GM19463 (cell line): ENCODE data around the gene CHRNA1.

ENCODE experiments used
- ATAC-seq: cut with Tn5 transposase; IDR thresholded peaks from one replicate; pipeline ENCODE4 v1.9.1; 2021; ENCODE audit warnings: mild to moderate bottlenecking, moderate library complexity; ENCODE audit not compliant: unreplicated experiment

Gene CHRNA1

DNA sequence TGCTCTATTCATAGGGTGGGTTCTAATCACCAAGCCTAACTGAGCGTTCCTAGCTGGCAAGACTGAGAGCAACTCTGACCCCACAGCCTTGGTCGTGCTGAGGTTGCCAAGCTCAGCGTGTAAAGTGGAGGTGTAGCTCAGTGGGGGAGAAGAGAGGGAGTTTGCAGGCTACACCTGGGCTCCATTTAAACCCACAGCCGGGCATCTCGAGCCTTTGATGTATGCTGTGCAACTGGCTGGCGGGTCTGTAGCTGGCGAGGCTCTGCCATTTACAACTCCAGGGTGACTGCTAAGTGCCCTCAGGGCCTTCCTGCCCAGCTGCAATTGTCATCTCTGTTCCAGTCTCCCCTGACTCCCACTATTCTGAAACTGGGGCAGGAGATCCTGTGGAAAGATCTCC is 20.0 kb upstream of the CHRNA1 start:
- ATAC-seq = no peak

DNA sequence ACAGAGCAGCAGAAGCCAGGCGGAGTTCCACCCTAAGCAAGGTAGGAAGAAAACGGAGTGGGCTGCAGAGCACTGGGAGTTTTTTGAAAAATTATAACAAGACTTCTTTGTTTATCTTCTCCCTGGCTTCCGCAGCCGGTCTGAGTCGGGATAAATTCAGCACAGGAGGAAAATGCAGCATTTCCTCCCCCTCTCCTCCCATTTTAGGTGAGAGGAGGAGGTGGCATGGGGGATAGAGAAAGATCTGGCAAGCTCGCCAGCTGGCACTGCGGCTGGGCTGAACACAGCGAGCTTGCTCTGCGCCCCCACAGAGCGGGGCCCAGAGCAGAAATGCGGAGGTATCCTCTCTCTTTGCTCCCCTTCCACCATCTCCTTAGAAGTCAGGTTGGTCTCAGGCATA is 17.7 kb upstream of the CHRNA1 start:
- no peak for ATAC-seq

DNA sequence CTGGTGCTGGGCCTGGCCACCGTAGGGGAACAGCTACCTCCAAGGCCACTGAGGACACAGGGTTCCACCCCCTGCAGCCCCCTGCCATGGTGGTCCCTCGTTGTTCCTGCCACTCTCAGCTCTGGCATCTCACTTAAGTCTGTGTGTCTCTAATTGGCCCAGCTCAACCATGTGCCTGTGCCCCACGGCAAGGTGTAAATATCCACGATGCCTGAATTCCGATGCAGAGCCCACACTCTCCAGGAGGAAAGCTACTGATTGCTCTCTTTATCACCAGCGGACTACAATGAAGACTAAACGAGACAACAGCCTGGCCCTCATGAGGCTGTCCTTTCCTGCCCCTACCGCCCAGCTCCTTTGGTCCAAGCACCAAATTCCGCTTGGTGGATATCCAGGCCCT is 17.0 kb upstream of the CHRNA1 start:
- ATAC-seq = no peak

DNA sequence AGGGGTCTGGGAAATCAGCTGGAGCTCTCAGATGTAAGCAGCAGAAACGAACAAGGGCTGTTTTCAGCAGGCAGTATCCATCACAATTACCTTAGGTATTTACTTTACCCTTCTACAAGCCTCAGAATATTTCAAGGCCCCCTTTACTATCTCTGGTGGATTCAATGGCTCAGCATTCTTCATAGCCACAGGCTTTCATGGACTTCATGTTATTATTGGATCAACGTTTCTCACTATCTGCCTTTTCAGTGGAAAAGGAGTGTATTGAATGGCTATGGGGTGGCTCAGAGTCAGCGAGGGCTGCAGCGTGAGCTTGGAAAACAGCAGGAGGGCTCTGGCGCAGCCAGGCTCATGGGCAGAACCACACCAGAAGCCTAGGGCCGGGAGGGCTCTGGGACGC is 16.6 kb upstream of the CHRNA1 start:
- ATAC-seq = no peak

DNA sequence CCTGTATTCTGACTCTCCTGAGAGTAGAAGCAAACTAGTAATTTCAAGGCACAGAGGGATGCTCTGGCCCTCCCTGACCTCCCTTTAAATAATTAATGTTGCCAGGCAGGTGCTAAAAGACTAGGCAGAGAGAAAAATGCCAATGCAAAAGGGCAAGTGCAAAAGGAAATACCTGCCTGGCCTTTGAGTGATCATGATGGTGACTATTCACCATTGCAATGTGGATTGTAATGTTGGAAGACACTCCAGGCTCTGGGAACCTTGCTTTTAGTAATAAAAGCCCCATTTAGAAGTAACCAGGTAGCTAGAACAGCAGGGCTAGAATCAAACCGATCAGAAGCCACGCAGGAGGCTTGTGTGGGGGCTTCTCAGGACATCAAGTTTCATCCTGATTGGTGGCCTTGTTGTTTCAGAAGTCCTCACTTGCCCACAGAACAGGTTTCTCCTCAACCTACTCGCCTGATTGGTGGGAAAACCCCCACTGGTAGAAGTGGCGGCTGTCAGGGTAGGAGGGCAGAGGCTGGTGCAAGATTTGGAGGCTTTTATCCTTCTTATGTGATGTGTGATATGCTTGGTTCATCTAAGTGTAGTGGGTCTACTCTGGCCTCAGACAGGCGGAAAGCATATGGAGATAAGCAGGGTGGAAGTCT is 16.0 kb upstream of the CHRNA1 start:
- ATAC-seq = peak; percentile 33

DNA sequence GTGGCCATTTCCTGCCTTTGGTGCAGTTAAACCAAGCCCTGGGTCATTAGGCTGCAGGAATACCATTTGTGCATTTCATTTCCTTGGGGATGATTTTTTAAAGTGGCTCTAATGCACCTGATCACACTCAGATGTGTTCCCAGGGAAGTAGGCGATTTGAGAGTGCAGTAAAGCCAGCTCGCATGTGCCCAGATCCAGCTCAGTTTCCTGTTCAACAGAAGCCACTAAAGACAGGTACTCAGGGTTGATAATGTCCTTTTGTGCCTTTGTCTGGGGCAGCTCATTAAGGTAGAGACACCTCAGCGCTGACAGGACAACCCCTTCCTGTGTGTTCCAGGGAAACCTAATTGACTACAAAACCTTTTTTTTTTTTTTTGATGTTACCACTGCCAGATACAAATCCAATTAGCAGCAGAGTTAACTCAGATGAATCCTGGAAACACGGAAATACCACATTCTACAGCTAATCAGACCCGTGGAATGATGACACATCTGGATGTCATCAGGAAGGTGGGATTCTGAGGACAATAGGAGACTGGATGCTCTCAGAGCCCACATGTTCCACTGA is 15.2 kb upstream of the CHRNA1 start:
- no peak for ATAC-seq

DNA sequence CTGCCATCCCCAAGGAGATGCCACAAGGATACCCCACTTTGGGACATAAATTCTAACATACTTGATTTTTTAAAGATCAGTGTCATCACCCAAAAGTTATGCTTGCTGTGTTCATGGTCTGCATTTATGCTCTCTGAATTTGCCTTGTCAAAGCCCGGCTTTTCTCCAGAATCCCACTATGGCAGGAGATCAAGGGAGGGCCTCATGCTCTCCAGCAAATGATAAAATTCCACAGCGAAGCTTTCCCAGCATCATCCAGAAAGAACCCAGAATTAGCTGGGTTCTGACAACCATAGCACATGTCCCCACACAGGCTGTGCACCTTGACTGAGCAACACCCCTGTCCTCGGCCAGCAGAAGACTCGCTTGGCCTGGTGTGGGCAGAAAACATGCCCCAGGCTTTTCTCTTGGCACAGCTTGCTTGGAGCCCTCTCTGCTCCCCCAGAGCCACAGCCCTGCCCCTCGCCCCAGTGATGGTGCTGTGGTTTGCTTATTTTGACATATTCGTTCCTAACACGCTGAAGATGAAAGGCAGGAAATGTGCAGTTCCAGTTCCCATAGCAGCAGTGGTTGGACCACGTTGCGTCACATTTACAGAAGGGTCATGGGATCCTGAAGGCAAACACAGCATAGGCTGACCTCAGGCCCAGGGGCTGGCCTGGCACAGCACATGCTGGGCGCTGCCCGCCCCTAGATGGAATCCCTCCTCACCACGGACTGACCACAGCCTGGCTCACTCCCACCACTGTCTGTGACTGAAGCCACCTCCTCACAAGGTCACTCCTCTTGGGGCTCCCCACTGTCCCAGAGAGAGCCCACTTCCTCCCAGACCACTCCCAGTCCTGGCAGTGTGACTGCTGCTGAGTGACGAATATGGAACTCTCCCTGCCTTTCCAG is 14.1 kb upstream of the CHRNA1 start:
- peak; percentile 75 for ATAC-seq

DNA sequence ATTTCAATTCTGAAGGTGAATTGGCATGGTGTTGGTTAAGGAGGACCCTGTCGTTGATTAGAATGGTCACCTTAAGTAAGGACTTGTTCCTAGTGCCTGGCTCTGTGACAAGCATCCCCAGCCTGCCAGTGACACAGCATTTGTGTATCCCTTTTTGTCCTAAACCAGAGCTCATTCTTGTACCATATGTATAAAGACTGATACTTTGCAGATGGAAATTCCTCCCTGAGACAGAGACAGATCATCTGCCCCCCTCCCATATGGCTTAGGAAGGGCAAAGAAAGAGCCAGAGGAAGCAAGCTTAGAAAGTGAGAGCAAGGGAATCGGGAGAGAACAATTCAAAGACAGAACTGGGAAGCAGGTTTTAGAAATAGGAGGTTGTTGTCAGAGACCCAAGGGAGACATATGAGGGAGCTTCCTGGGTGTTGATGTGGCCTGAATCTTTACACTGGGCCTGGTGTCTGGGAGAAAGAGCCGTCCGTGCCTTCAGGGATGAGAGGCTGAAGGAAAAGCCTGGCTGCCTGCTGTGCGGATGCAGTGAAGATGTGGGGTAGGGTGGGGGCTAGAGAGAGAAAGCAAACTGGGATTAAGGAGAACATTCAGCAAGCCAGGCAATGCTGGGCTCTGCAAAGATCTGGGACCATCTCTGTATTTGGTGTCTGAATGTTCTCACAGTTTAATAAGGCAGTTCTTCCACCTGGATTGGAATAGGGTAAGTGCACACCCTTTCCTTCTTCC is 13.2 kb upstream of the CHRNA1 start:
- ATAC-seq = no peak

DNA sequence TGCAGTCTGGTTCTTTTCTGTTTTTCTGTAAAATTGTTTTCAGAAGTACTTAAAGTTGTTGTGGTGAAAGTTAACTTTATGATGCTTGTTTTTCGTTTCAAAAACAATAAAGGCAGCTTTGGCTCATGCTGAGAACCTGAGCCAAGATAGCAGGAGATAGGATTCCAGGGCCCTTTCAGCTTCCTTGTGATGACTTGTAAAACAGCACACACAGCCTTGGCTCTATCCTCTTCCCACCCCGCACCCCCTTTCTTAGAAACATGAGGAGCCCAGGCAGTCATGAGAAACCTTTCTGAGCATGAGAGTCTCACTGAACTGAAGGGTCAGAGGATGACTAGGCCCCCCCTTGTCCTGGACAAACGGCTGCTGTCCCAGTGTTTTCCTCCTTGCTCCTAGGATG is 12.4 kb upstream of the CHRNA1 start:
- ATAC-seq = no peak

DNA sequence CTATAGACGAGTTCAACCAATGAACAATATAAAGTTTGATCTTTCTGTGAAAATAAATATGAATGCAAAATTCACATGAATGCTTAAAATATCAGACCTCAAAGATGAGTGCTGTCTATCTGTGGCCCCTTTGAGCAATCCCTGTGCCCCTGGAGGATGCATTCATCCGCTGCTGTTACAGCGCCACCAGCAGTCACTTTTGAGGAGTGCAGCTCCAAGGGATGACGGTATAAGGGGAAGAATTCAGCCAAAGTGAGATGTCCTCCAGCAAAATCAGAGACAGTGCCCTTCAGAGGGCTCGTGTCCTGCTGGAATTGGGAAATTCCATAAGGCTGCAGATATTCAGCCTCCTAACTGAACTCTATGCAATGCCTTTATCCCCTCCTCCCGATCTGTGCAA is 12.0 kb upstream of the CHRNA1 start:
- no peak for ATAC-seq

DNA sequence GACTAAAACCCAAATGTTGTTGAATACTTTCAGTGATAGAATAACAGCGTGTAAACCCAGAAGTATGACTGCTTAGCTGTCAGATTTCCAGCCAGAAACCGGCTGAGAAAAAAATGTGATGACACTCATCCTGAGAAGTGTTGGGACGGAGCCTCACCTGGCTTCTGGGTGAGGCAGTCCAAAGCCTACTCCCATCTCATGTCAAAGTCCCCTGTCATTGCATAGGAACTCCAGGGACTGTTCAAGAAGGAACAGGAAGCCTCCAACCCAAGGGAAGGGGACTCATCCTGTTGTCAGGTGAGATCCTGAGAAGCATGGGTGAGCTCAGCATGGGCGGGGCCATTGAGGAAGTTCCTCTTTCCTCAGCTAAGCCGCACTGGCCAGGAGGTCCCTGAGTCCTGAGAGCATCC is 11.3 kb upstream of the CHRNA1 start:
- no peak for ATAC-seq

DNA sequence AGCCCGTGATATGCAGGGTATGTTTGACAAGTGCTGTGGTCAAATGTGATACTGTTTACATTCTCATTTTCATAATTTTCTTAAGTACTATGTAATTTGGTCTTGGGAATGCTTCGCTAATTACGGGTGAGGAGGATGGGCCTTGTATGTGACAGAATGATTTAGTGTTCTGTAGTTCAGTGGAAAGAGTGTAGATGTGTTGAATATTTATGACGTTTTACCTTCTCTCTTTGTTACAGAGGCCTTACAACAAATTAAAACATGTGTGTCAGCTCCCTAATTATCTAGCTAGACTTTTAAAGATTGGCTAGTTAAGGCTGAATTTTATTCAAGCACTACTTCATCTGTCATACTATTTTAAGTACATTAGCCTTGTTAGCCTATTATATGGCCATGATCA is 10.6 kb upstream of the CHRNA1 start:
- ATAC-seq = no peak

DNA sequence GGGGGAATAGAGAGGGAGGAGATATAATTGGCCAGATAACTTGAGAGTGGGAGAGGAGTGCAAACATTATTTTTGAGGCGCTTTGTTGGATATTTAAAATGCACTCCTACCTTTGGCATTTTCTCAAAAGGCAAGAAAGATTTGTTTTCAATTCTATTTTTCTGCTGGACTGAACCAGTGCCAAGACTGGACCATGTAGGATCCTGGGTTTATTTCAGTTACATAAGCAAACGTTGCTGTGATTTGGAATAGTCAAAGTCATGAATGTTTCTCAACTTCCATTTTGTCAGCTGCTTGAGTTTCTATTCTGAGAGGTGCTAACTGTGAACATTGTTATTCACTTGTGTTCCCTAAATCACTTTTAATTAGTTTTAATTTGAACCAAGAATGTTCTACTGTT is 8.9 kb upstream of the CHRNA1 start:
- no peak for ATAC-seq

DNA sequence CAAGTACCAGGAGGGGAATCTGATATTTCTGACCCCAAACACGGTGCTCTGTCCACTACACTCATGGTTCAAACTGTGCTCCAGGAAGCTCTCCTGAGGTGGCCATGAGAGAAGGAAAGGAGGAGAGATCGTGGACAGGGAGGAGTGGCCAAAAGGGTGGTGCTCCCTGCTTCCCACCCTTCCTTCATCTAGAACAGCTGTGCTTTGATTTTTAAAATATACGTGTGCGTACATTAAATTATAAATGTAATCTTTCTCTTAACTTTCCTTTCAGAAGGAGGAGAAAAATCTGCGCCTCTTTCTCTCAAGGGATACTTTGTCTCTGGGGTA is 8.2 kb upstream of the CHRNA1 start:
- no peak for ATAC-seq

DNA sequence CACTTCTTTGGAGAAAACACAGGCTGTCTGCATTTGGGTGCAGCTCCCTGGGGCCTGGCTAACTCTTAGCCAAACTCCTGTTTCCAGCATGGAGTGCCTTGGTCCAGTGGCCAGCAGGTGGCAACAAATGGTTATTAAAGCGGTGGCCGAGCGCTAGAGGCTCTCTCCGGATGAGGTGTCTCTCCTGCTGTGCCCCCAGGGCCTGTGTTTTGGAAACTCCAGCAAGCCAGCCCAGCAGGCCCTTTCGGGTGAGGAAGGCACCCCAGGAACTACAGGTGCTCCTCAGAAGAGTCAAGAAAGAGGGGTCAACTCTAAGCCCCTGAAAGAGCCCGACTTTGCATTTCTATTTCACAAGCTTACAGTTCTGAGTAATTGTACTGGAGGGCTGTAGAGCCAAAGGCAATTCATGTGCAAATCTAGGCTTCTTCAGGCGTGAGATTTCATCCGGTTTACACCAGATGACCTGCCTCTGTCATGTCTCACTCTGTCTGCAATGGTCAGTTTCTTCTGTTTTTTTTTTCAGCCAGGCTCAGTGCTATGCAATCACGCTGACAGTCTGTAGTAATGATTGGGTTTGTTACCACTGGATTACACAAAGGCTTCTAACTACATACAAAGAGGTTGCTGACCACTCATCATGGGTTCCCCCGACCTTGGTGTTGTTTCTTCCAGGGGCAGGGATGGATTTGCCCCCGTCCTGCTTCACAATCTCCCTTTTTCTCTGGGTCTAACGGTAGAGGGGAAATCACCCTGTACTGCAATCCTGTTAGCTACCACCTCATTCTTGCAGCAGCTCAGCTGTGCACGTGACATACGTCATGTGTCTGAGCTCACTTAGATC is 7.6 kb upstream of the CHRNA1 start:
- peak; percentile 85 for ATAC-seq

DNA sequence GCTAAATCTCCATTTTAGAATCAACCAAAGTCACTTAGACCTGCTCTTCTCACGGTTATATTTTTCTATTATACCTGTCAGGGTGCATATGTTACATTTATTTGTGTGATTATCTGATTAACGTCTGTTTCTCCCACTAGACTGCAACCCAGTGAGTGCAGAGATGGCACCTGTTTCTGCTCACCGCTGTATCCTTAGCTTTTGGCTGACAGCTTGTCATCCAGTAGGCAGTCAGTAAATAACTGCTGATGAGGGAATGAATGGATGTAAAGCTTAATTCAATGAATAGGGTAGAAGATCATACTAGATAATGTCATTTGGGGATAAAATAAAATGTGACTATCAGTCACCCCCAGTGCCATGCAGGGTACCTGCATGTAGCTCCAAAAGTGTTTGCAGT is 6.9 kb upstream of the CHRNA1 start:
- no peak for ATAC-seq

DNA sequence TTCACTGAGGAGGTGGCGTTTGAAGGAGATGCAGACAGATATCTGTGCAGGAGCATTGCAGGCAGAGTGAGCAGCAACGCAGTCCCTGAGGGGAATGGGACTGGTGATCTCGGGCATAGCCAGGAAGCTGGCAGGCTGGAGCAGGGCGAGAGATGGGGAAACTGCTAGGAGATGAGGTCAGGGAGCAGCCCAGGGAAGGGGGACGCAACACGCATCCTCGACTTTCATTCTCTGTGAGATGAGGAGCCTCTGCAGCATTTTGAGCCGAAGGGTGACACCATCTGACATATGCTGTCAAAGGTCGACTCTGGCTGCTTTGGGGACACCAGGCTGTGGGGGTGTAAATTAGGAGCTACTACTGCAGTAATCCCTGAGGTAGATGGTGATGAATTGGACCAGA is 4.3 kb upstream of the CHRNA1 start:
- ATAC-seq = no peak

DNA sequence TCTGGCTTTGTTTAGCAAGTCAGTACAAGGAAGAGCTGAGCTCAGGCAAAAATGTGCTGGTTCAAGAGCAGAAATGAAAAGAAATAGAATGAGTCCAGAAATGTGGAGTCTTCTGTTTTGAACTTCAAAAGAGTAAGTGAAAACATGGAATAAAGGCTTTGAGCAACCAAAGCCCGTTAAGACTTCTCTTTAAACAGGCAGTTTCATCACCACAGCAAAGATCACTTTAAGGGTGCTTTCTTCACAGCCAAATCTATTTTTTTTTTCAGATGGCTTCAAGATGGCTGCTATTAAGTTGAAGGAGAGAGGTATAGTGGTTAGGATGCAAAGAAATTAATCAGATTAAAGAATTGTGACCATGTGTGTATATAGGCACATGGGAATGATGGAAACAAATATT is 2.0 kb upstream of the CHRNA1 start:
- ATAC-seq = no peak

DNA sequence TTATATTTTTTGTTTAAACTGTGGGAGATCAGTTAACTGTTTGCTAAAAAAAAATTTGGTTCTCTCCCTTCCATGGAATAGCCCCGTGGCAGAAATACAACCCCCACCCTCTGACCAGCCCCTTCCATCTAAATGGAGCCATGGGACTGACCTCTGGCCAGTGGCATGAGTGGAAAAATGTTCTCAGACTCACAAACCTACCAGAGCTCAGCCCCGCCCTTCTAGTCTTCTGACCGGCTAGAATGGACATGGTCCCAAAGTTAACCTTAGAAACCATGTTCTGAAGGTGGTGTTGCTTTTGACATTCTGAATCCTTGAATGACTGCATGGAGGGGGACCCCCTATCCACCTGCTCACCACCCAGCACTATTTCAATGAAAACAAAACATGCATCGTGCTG is 1.3 kb upstream of the CHRNA1 start:
- ATAC-seq = no peak

DNA sequence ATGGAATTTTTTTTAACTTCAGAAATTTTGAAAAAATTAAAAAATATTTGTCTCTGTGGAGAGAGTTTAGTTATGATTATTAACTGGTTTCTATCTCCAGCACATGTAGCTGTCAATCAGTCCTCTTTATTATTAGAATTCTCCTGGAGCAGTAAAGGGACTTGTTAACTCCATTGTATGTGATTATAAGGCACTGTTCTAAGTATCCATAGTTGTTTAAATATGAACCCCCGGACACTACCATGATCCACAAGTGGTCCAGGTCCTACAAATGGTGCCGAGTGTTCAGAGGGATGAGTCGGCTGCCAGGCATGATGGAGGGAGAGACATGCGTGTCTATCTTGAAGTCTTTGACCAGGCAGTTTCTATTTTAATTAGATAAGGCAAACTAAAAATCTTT is 492 bp downstream of the CHRNA1 start:
- ATAC-seq = no peak

DNA sequence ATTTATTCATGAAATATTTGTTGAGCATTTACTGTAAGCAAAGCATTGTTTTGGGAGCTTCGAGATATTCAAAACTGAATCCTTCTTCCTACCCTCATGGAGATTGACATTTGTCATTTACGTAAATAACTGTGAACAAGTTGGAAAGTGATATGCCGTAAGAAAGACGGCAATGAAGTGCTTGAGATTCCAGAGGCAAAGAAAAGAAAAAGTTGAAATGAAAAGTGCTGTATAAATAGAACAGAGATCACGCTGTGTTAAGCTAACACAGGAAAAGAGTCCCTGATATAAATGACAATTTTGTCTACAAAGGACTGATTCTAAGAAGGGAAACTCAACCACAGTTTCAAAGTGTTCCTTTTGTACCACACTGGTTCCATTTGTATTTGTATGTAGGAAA is 1.8 kb downstream of the CHRNA1 start:
- ATAC-seq = no peak
